GM21528 (cell line): ENCODE results near the gene ZSWIM3.

Experiments
- ATAC-seq: cut with Tn5 transposase; IDR thresholded peaks from one replicate; pipeline ENCODE4 v1.9.1; 2021; ENCODE audit warnings: mild to moderate bottlenecking, moderate library complexity; ENCODE audit not compliant: unreplicated experiment, low FRiP score

ZSWIM3 gene

GRCh38 chr20:45907219-45907948, 50.0 kb downstream of the ZSWIM3 start:
- no peak for ATAC-seq

- no peak for ATAC-seq
Observed at GRCh38 chr20:45908084-45908483, 50.7 kb downstream of the ZSWIM3 start.

GRCh38 chr20:45909336-45909808, 52.0 kb downstream of the ZSWIM3 start:
- ATAC-seq, result no peak

GRCh38 chr20:45909817-45910669, 52.6 kb downstream of the ZSWIM3 start:
- ATAC-seq, result no peak

GRCh38 chr20:45910670-45911485, 53.5 kb downstream of the ZSWIM3 start:
- ATAC-seq, result peak; percentile 82

GRCh38 chr20:45911486-45912343, 54.3 kb downstream of the ZSWIM3 start, which contains the start of gene PLTP:
Gene PLTP (minus strand): TSS chr20:45912155. CDS start chr20:45911452, 703 bp downstream.
- ATAC-seq, result no peak

GRCh38 chr20:45912344-45912682, 54.9 kb downstream of the ZSWIM3 start:
- no peak for ATAC-seq

GRCh38 chr20:45913116-45913515, 55.7 kb downstream of the ZSWIM3 start:
- no peak for ATAC-seq

- ATAC-seq, result no peak
Observed at GRCh38 chr20:45917790-45918141, 60.4 kb downstream of the ZSWIM3 start.

- no peak for ATAC-seq
Observed at GRCh38 chr20:45918182-45918737, 60.8 kb downstream of the ZSWIM3 start.

- no peak for ATAC-seq
Observed at GRCh38 chr20:45918779-45919537, 61.5 kb downstream of the ZSWIM3 start.

GRCh38 chr20:45919542-45920399, 62.4 kb downstream of the ZSWIM3 start:
- ATAC-seq, result no peak

- ATAC-seq, result no peak
Observed at GRCh38 chr20:45920462-45921336, 63.3 kb downstream of the ZSWIM3 start.

- no peak for ATAC-seq
Observed at GRCh38 chr20:45921337-45922189, 64.1 kb downstream of the ZSWIM3 start.

GRCh38 chr20:45924391-45925261, 67.2 kb downstream of the ZSWIM3 start:
- ATAC-seq, result no peak
